HG02938 (cell line): ENCODE results near the gene ATP8A2.
"Not testable (repeated sequence)": the region's sequence is repeated elsewhere in the genome, so short reads cannot be mapped to it uniquely, and the experiment has no call there.

Experiments used
- ATAC-seq: cut with Tn5 transposase; IDR thresholded peaks from one replicate; pipeline ENCODE4 v1.9.1; 2021; ENCODE audit warnings: mild to moderate bottlenecking, moderate library complexity; ENCODE audit not compliant: unreplicated experiment

ATP8A2 gene

GRCh38 chr13:25761041-25761440 lies 389.3 kb downstream of the ATP8A2 start:
- no peak for ATAC-seq

GRCh38 chr13:25762281-25762680 lies 390.5 kb downstream of the ATP8A2 start:
- no peak for ATAC-seq

- ATAC-seq = no peak
Observed at GRCh38 chr13:25762795-25763377, 391.1 kb downstream of the ATP8A2 start.

GRCh38 chr13:25764378-25764777 lies 392.6 kb downstream of the ATP8A2 start:
- no peak for ATAC-seq

- ATAC-seq = no peak
Observed at GRCh38 chr13:25765266-25765665, 393.5 kb downstream of the ATP8A2 start.

GRCh38 chr13:25766576-25766975 lies 394.8 kb downstream of the ATP8A2 start:
- no peak for ATAC-seq

GRCh38 chr13:25766991-25767390 lies 395.2 kb downstream of the ATP8A2 start:
- no peak for ATAC-seq

GRCh38 chr13:25768376-25768775 lies 396.6 kb downstream of the ATP8A2 start:
- ATAC-seq = no peak

GRCh38 chr13:25768838-25769237 lies 397.1 kb downstream of the ATP8A2 start:
- ATAC-seq = no peak

- ATAC-seq = no peak
Observed at GRCh38 chr13:25770601-25771000, 398.8 kb downstream of the ATP8A2 start.

- ATAC-seq = no peak
Observed at GRCh38 chr13:25771202-25771601, 399.4 kb downstream of the ATP8A2 start.

- no peak for ATAC-seq
Observed at GRCh38 chr13:25771641-25772478, 400.1 kb downstream of the ATP8A2 start.

GRCh38 chr13:25772534-25772933 lies 400.8 kb downstream of the ATP8A2 start:
- not testable (repeated sequence) for ATAC-seq

GRCh38 chr13:25774056-25774455 lies 402.3 kb downstream of the ATP8A2 start:
- ATAC-seq = not testable (repeated sequence)

- ATAC-seq = no peak
Observed at GRCh38 chr13:25775275-25775674, 403.5 kb downstream of the ATP8A2 start.

GRCh38 chr13:25775986-25776385 lies 404.2 kb downstream of the ATP8A2 start:
- no peak for ATAC-seq

GRCh38 chr13:25776722-25777121 lies 404.9 kb downstream of the ATP8A2 start:
- ATAC-seq = no peak

GRCh38 chr13:25777509-25777908 lies 405.7 kb downstream of the ATP8A2 start:
- ATAC-seq = no peak

GRCh38 chr13:25778365-25778764 lies 406.6 kb downstream of the ATP8A2 start:
- peak; percentile 77 for ATAC-seq

GRCh38 chr13:25778808-25779305 lies 407.1 kb downstream of the ATP8A2 start:
- ATAC-seq = no peak

- ATAC-seq = no peak
Observed at GRCh38 chr13:25783076-25783475, 411.3 kb downstream of the ATP8A2 start.

GRCh38 chr13:25783601-25784024 lies 411.8 kb downstream of the ATP8A2 start:
- ATAC-seq = no peak
